ACHN (cell line): ENCODE results near the gene SUPT3H.

Experiments
- DNase-seq: peaks from one replicate; pipeline ENCODE4 v3.0.0-alpha.2; 2015
- in situ Hi-C: cut with HindIII; loops from 2 replicates; pipeline ENCODE4 v1.10.0; 2017; ENCODE audit warnings: low sequenced_read_pairs, low pct_ligation_motif_present, low pct_unique_long_range_greater_than_20kb

SUPT3H gene

GRCh38 chr6:44859901-44860410 is 517.8 kb downstream of the SUPT3H start:
- in situ Hi-C loops = no loop called here
- no peak for DNase-seq

DNA sequence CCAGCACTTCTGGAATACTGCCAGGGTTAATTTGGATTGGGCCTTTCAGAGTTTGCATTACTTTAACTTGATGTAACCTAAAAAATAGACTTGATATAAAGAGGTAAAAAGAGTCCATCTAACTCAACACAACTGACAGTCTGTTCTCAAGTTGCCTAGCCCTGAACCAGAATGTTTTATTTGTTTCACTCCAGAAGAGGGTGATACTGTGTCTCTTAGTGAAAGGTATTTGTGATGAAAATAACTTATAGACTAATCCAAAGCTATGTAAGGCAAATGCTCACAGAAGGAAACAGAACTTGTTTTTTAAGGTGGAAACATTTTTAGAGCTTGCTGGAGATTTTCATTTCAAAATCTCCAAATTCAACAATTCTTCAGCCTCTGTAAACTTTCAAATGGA is 518.7 kb downstream of the SUPT3H start:
- DNase-seq = no peak

DNA sequence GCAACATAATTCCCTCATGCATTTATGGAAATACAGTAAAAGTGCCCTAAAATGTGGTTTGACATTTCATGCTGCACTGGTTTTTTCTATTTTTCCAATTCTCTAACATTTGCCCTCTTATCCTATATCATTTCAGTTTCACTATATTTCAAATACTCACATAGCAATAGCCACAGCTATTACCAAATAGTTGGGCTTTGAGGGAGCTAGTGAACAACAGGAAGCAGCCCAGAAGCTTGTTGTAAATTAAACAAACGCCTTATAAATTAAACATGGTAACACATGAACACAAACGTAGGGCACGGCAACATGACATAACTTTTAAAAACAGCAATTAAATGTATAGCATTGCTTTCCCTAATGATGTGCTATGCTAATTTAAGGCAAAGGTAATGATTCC is 521.3 kb downstream of the SUPT3H start:
- no peak for DNase-seq
- in situ Hi-C loops = no loop called here

More for the DNA sequence above, 518.7 kb downstream of the SUPT3H start:
- in situ Hi-C loops = no loop called here

GRCh38 chr6:44855562-44856411 is 521.9 kb downstream of the SUPT3H start:
- in situ Hi-C loops = no loop called here
- DNase-seq = no peak

DNA sequence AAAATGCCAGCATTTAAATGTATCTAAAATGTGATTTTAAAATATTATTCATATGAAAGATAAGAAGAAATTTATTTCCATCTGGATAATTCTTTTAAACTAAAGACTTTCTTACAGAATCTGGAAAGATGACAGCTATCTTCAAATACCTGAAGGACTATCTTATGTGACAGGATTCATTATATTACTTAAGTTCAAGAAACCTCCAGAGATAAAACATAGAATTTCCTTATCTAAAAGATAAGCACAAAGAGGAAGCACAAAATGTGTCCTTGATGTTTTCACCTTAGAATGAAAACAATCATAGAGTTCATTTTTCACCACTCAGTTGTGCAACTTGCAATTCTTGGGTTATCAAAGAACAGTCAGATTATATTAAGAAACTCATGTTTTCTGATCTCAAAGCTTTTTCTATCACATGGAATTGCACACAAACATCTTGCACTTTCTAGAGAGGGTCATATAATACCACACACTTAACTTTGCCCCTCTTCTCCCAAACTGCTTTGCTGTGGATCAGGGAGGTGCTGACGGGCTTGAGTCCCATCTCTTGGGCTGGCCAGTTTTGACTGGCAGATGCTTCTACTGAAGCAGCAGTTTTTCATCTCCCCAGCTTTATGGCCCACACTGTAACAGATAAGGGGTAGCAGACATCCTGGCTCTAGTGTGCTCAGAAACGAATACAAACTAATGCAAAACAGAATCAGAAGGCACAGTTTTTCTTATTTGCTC is 522.9 kb downstream of the SUPT3H start:
- in situ Hi-C loops = no loop called here
- DNase-seq = no peak

GRCh38 chr6:44851176-44851575 is 526.6 kb downstream of the SUPT3H start:
- DNase-seq = no peak
- in situ Hi-C loops = no loop called here

- DNase-seq = no peak
- in situ Hi-C loops = no loop called here
Measured at GRCh38 chr6:44850312-44850711, 527.4 kb downstream of the SUPT3H start.

- in situ Hi-C loops = no loop called here
- DNase-seq = no peak
Measured at GRCh38 chr6:44849806-44850205, 527.9 kb downstream of the SUPT3H start.

- in situ Hi-C loops = no loop called here
- DNase-seq = no peak
Measured at GRCh38 chr6:44843734-44844133, 534.0 kb downstream of the SUPT3H start.

DNA sequence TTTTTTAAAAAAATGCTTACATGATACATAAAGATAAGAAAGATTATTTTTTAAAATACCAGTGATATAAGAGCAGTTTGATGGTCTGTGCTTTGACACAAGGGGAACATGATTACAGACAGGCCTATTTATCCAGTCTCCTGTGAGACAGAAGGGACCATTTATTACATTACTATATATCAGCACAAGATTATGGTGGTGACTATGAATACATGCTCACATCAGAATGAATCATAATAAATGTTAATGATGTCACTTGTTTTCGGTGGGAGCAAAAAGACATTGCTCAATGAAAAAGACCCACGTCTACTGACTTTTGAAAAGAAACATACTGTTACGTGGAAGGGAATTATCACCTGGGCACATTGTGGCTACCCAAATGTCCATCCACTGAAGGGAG is 535.1 kb downstream of the SUPT3H start:
- DNase-seq = no peak
- in situ Hi-C loops = no loop called here

DNA sequence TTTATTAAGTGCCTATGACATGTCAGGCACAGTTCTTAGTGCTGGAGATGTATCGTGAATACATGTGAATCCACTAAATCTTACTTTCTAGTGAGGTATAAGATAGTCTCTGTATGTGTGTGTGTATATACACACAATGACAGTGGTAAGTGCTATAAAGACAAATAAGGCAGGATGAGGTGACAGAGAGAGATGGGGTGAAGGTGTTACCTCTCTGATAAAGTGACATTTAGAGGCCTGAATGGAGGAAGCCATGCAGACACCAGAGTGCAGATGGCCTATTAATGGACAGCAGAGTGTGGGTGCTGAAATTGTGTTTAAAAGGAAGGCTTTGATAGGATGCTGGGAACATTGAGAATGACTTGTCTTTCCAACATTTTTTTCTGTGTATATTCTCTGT is 535.9 kb downstream of the SUPT3H start:
- in situ Hi-C loops = no loop called here

GRCh38 chr6:44837741-44838140 is 540.0 kb downstream of the SUPT3H start:
- no peak for DNase-seq
- in situ Hi-C loops = no loop called here

More for the DNA sequence above, 535.9 kb downstream of the SUPT3H start:
- no peak for DNase-seq

DNA sequence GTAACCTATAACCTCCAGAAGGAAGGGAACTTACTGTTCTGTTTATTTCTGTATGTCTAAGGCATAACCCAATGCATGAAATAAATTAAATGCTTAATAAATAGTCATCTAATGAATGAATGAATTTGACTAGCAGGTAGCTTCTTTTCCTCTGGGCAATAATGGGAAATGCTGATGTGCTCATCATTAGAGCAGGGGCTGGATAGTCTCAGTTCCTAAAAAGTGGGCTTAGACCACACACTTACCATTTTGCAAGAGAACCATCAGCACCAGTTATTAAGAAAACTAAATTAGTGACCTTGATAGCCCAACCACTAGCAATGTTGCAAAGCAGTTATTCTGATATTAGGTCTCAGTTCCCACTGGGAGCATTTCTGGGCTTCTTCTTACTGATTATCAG is 540.5 kb downstream of the SUPT3H start:
- in situ Hi-C loops = no loop called here

DNA sequence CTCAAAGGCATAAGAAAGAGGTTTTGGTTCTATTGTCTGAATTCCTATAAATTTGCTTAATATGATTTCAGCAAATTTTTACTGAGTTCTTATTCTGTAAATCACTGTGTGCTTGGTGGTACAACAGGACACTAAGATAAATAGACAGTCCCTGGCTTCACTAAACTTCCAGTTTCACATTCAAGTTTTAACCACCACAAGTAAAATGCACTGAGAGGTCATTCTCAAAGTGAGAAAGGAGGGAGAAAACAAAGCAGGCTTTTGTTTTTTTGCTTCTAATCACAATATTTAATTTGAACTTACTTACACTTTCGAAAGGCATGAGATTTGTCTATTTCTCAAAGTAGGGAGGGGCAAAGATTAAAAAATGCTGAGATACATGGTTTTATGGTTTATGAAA is 544.5 kb downstream of the SUPT3H start:
- in situ Hi-C loops = no loop called here
- no peak for DNase-seq

More for the DNA sequence above, 540.5 kb downstream of the SUPT3H start:
- no peak for DNase-seq

- in situ Hi-C loops = no loop called here
Measured at GRCh38 chr6:44831002-44831610, 546.6 kb downstream of the SUPT3H start.

DNA sequence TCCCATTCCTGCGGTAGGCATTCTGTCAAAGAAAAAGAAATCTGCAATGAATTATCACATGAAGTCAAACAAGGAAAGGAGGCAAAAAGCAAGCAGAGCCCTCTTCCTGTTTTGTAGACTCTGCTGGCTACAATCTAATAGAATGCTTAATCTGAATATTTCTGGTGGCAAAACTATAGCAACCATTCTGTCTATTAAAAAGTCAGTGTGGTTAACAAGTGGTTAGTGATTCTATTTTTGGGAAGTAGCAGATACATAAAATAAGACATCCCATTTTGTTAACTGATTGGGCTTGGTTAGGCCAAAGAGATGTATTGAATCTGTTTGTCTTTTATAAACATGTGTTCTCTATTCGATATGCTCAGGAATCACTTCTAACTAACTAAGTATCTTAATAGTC is 547.9 kb downstream of the SUPT3H start:
- no peak for DNase-seq
- in situ Hi-C loops = no loop called here

More at GRCh38 chr6:44831002-44831610, 546.6 kb downstream of the SUPT3H start:
- no peak for DNase-seq

DNA sequence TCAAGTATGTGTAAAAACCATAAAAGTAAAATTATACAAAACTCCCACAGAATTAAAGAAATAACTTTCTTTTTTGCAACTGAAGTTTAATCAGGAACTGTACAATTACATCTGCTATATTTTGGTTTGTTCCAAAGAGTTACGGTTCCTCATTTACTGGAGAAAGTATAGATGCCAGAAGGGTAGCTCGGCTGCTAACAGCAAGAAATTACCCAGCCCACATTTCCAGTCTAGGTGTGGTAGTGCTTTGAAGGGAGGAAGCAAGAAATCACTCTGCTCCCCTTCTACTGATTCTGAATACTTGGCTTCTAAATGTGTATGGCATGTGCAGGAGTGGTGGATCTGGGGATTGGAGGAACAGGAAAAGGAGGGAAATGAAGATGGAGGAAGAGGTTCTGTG is 549.0 kb downstream of the SUPT3H start:
- in situ Hi-C loops = no loop called here
- DNase-seq = no peak

DNA sequence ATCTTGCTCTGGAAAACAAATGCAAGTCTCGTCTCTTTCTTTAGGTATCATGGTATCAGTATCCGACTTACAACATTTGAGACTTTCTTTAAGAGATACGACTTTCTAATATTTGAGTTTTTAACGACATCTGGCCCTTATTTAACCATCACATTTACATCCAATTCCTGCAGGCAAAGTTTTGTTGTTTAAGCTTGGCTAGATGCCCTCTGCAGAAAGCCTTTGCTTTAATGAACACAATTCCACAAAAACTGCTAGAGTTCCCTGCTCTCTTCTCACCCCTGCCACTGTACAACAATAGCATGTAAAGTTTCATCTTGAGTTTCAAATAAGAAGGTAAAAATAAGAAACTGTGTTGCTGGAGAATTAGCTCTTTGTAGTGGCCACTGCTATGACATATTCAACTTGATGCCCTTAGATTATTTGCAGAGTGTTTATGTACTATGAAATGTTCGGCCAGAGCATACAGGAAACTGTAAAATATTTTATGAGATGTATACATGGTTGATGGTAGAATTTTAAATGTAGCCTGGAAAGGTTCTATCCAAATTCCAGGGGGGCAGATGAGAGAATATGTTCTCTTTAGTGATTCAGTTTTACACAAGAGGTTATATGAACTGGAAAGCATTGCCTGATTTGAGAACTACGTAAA is 551.6 kb downstream of the SUPT3H start:
- DNase-seq = no peak
- in situ Hi-C loops = no loop called here

- in situ Hi-C loops = no loop called here
- no peak for DNase-seq
Measured at GRCh38 chr6:44825273-44825672, 552.5 kb downstream of the SUPT3H start.
